HG03139 (cell line): ENCODE measurements around the gene MECP2.
"Not testable (repeated sequence)": the region's sequence is repeated elsewhere in the genome, so short reads cannot be mapped to it uniquely, and the experiment has no call there.

Source experiments
- ATAC-seq: cut with Tn5 transposase; IDR thresholded peaks from one replicate; pipeline ENCODE4 v1.9.1; 2021; ENCODE audit not compliant: unreplicated experiment

Gene MECP2

DNA sequence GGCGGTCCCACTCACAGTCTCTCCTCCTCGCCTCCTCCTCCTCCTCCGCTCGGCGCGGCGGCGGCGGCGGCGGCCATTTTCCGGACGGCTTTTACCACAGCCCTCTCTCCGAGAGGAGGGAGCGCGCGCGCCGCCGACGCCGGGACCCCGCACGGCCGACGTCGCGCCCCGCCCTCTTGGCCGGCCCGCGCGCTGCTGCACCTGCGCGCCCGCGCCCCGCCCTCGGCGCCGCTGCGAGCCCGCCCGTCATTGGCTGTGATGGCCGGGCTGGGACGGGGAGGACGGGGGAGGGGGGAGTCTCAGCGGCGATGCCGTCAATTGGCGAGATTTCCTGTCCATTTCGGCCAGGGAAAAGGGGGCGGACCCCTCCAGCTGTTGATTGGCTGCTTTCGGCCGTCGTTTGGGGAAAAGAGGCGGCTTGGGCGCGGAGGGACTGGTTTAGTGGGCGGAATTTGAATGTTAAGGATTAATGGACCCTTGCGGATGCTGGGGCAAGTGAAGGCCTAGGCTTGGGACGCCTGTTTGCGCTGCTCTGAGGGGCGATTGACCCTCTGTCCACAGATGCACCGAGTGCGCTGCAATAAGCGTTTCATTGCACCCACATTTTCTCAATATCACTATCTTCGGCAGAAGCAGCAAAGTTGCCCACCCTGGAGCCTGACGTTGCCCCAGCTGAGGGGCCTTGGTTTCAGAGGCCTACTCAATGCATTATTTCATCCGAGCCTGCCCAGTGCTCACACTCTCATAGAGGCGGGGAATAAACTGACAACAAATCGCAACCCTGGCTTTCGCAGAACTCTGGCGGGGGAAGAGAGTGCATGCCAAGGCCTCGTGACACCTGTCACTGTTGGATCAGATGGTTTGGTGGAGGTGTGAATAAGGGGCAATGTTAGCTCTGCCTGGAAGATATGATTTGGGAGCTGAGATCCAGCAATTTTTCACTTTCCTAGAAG is at the start of gene MECP2:
TSS of gene MECP2 (minus strand) at position 129 of the 953 bp plus-strand sequence.
- peak; percentile 83 for ATAC-seq

DNA sequence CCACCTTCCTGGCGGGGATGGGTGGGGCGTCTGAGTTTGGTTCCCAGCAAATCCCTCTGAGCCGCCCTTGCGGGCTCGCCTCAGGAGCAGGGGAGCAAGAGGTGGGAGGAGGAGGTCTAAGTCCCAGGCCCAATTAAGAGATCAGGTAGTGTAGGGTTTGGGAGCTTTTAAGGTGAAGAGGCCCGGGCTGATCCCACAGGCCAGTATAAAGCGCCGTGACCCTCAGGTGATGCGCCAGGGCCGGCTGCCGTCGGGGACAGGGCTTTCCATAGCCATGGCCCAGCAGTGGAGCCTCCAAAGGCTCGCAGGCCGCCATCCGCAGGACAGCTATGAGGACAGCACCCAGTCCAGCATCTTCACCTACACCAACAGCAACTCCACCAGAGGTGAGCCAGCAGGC is 46.5 kb upstream of the MECP2 start, which contains the start of gene OPN1LW:
TSS of gene OPN1LW (plus strand) at position 234 of the 400 bp plus-strand sequence. CDS start at position 275, 41 bp downstream.
- ATAC-seq: not testable (repeated sequence)

DNA sequence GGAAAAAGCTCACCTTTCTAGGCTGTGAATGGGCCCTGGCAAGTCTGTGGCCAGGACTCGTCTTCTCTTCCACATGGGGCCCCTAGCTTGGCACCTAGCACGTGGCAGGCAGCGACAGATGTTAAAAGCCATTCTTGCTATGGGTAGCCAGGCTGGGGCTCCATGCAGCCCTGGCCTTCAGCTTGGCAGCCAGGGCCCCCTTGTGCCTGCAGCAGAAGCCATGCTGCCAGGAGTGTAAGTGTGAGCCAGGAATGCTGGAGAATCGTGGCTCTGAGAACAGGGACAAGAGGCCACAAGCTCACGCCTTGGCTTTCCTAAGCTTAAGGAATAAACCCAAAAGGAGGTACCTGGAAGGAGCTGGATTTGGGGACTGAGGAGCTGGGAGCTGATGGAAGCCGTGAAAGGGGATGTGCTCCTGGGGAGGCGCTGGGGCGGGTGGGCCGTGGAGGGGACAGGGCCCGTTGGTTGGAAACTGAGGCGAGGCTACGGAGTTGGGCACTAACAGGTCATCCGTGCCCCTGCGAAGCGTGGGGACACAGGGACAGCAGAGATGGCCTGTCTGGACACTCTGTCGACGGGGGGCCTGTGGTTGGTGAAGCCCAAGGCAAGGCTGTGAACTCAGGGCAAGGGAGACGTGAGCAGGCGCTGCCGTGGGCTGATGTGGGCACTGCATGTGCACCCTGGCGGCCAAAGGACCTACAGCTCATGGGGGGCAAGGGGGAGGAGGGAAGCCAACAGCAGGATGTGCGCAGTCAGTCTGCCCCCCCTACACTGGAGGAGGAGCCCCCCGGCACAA is 45.6 kb upstream of the MECP2 start:
- no peak for ATAC-seq

DNA sequence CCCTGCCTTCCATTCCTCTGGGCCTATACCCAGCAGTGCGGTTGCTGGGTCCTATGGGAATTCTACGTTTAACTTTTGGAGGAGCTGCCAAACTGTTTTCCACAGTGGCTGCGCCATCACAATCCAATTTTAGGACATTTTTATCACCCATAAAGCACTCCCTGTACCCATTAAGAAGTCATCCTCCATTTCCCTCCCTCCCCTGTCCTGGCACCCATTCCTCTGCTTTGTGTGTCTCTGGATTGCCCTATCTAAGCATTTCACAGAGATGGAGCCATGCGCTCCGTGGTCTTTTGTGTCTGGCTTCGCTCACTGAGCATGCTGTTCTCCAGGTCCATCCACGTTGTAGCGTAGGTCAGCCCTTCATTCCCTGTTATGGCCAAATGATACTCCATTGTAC is 44.9 kb upstream of the MECP2 start:
- no peak for ATAC-seq

DNA sequence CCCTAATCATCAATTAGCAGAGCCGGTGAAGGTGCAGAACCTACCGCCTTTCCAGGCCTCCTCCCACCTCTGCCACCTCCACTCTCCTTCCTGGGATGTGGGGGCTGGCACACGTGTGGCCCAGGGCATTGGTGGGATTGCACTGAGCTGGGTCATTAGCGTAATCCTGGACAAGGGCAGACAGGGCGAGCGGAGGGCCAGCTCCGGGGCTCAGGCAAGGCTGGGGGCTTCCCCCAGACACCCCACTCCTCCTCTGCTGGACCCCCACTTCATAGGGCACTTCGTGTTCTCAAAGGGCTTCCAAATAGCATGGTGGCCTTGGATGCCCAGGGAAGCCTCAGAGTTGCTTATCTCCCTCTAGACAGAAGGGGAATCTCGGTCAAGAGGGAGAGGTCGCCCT is 43.2 kb upstream of the MECP2 start:
- ATAC-seq: no peak

DNA sequence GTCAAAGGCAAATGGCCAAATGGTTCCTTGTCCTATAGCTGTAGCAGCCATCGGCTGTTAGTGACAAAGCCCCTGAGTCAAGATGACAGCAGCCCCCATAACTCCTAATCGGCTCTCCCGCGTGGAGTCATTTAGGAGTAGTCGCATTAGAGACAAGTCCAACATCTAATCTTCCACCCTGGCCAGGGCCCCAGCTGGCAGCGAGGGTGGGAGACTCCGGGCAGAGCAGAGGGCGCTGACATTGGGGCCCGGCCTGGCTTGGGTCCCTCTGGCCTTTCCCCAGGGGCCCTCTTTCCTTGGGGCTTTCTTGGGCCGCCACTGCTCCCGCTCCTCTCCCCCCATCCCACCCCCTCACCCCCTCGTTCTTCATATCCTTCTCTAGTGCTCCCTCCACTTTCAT is 42.7 kb upstream of the MECP2 start:
- no peak for ATAC-seq

DNA sequence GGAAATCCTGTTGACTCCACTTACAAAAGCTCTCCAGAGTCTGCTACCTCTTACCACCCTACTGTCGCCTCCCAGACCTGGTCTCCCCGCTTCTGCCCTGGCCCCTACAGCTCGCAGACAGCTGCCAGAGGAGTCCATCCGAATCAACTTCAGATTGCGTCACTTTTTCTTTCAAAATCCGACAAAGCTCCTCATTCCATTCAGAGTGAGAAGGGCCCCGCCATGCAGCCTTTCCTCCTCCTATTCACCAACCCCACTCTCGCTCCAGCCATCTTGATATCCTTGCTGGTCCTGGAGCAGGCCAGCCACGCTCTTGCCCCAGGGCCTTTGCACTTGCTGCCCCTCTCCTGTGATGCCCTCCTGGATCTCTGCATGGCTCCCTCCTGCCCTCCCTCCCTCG is 41.3 kb upstream of the MECP2 start:
- no peak for ATAC-seq

DNA sequence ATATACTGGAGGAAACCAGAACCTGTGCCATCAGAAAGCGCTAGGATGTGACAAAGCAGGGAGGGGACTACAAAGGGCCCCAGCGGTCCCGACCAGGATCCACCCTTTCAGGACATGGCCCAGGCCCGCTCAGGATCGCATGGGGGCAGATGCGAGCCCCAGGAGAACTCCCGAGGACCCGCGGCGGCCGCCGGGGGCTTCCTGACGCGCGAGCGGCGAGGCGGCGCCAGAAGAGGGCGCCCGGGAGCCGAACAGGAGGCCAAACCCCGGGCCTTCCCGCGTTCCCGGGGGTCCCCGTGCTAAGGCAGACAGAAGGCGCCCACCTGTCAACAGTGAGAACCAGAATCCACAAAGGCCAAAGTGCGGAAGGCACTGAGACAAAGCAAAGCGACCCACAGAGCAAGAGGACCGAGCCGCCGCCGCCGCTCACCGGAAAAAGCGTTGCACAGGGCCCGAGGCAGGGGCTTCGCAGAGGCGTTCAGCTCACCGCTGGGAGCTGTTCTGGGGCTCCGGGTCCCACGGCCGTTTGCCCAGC is 39.2 kb upstream of the MECP2 start:
- no peak for ATAC-seq

DNA sequence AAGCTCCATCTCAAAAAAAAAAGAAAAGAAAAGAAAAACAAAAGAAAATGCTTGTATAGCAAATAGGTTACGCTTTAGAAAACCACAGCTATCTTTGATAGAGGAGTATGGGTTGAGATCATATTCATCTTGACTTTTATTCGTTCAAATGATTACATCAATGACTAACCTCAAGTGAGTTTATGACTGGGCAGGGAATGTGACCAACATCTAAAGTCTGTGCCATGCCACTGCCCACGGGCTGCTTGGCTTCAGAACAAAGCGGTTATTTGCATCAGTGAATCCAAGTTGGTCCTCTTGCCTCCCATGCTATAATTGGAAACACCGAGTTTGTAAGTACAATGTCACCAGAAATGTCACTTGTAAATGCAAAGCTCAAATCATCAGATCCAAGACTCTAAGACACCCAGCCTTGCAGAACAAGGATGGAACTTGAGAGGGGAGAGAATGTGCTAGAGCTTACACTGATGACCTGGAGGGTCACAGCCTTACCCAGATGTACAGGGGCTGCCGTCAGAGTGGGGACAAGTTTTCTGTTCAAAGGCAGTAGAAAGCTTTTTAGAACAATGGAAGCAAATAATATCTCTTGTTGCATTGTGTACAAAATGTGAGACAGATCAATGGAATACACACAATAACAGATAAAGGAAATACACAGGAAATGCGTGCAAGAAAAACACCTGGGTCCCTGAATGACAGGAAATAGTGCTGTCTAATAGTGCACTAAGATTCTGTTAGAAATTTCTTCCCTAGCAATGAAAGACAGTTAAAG is 38.1 kb upstream of the MECP2 start:
- ATAC-seq: no peak

DNA sequence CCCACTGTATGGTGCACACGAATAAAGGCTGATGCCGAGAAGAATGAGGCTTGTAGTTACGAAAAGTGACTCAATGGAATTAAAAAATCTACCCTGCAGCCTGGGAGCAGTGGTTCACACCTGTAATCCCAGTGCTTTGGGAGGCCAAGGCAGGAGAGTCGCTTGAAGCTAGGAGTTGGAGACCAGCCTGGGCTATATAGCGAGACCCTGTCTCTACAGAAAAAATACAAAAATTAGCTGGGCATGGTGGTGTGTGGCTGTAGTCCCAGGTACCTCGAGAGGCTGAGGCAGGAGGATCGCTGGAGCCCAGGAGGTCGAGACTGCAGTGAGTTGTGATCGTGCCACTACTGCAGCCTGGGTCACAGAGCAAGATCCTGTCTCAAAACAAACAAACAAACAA is 34.8 kb upstream of the MECP2 start:
- ATAC-seq: no peak

DNA sequence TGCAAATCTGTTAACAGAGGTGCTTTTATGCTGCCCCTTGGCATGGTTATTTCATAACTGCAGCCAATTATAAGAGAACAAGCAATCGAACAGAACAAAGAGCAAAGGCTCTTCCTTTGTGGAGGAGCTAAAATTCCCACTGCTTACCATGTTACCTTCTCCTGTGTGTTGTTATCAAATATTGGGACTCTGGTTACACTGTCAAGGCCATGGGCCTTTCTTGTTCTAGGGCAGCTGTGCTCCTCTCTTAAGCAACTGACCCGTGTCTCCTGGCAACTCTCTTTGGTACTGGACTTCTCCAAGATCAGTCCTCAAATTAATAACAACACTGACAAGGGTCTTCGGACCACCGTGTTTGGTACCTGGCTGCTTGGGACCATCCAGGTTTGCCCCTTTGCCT is 34.4 kb upstream of the MECP2 start:
- no peak for ATAC-seq

DNA sequence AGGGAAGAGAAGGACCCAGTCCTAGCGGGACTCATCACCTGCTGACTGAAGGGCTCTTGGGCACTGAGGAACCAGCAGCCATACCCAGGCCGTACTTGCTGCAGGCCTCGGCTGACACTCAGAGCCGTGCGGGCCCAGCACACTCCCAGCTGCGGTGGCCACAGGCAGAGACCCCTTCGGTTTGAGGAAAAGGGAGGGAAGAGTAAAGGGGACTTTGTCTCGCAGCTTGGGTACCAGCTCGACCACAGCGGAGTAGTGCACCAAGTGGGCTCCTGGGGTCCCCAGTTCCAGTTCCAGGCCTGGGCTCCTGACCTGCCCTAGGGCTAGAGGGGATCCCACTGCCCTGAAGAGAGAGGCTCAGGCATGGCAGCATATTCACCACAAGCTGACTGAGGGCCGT is 28.6 kb upstream of the MECP2 start:
- ATAC-seq: no peak

DNA sequence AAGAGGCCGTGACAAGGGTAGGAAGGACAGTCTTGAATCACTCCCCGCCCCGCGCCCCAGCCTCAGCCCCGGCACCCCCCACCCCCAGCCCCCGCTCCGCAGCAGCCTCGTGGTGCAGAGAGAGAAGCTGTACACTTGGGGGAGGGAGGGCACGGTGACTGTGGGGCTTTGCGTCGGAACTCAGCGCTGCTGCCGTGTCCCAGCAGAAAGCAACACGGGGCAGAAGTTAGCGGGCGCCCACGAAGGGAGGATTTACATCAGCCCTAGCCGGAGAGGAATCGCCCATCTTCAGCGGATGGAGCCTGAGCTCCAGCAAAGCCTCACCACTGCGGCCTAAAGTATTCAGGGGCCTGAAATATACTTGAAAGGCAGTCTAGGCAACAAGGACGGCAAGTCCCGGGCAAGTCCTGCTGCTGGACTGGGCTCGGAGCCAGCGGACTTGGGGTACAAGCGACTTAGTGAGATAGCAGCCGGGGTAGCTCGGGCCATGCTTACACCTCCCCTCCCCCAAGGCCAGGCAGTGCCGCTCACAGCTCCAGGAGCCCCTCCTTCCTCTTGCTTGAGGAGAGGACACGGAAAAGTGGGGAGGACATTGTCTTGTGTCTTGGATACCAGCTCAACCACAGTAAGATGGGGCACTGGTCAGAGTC is 28.0 kb upstream of the MECP2 start:
- no peak for ATAC-seq

DNA sequence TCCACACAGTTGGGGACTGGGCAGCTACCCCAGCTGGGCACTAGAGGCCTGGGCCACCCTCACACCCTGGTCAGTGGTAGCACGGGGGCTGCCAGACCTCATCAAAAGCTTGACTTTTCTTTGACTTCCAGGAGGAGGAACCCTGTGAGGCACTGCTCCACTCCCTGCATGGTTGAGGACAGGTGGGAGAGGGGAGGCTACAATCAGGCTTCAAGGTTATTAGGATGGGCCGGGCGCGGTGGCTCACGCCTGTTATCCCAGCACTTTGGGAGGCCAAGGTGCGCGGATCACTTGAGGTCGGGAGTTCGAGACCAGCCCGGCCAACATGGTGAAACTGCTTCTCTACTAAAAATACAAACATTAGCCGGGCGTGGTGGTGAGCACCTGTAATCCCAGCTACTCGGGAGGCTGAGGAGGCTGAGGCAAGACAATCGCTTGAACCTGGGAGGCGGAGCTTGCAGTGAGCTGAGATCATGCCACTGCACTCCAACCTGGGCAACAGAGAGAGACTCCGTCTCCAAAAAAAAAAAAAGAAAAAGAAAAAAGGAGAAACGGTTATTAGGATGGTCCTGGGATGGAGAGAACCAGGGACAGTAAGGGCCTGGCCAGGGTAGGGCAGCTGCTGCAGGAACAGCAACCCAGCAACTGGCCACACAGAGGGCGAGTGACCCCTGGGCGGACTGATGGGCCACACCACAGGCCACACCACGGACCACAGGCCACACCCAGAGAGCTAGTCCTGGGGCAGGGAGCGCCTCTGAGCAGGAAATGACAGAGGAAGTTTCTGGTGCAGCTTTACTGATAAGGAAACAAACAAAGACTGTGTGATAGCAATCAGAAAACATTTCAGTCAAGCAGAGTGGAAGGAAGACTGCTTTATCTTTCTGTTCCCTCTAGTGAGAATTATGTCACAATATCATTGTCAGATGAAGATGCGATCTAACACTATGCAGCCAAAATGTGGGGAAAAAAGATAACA is 26.0 kb upstream of the MECP2 start:
- no peak for ATAC-seq

DNA sequence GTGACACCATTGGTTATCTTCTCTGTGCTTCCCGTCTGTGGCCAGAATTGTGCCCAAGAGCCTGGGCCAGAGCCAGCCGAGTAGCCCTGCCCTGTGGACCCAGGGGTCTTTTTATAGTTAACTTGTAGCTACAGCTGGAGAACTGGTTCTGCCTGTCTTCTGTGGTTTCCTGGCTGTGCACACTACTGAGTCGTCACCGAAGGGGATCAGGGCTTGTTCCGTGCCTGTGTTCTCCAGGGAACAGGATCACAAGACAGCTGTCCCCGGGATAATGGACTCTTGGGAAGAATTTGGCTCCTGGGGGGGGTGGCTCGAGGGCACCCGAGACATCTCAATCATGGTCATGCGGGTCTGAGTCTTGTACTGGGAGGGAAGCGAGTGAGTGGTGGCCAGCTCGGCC is 24.4 kb upstream of the MECP2 start:
- ATAC-seq: no peak

DNA sequence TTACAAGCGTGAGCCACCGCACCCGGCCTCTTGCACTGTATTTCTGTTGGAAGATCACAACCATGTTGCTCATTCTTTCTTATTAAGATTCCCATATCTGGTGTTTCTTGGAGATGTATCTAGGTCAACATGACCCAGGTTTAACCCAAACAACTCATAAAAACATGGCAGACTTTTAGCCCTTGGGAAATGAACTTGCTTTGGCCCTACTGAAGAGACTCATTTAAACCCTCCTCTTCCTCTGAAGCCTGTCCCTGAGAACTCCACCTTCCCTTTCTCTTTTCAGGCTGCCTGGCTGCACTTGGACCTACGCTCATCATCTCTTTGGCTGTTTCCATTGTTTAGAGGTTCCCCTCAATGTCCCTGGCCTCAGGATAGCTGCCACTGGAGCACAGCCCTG is 23.7 kb upstream of the MECP2 start:
- ATAC-seq: no peak

DNA sequence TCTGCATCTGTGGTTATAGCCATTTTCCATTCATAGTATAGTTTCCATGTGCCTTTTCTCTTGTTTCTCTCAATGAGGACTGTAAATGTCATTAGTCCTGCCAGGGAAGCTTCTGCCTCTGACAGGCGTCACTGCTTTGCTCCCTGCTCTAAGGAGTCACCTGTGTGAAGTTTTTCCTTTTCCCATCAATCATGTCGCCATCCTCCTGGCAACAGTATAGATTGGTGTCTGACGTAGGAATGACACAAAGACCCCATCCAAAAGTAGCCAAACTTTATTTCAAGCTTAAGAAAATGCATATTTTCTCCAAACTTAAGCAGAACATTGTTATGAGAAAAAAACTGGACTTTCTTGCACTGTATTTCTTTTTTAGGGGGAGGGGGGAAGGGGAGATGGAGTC is 23.1 kb upstream of the MECP2 start:
- no peak for ATAC-seq

DNA sequence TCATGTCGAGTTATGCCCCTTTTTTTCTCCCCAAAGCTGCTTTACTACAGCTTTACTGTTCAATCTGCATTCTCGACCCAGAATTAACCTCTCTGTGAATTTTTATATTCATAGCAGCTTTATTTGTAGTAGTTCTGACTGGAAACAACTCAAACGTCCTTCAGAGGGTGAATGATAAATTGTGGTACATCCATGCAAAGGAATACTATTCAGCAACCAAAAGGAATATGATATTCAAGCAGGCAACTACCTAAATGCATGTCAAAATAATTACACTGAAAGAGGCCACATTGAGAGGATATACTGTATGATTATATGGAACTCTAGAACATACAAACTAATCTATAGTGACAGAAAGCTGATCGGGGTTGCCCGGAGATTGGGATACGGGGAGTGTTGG is 20.0 kb upstream of the MECP2 start:
- no peak for ATAC-seq
